ENCODE results near the gene DNAJA3. TPM values are rescaled to one million over a fixed set of nuclear protein-coding genes. Genes with fewer than 3 reads are reported as not detected.

DNAJA3 gene
- total and polyA plus RNA-seq, 2 of the 4 experiments (the other 2 are of a cell fraction), result 38.0 to 40.2 TPM

GRCh38 chr16:4384509-4384942, 41.1 kb upstream of the DNAJA3 start:
- no peak overlapping the region for H3K9ac ChIP-seq (ENCODE audit: low read depth, low read length)
- DNase-seq (peak; percentile 43), ATAC-seq (ENCODE audit: low read depth) (peak; percentile 3; the same call in 1 of the 2 replicates)
- H3K14ac ChIP-seq (replicated peaks; ENCODE audit: low read depth, low read length), result no peak overlapping the region
- intact Hi-C loops (cut with micrococcal nuclease) (no loop called here), dilution Hi-C loops (cut with HindIII; ENCODE audit: low sequenced_read_pairs, unreplicated experiment) (no loop called here), in situ Hi-C loops (cut with MboI; ENCODE audit: low sequenced_read_pairs) (no loop called here)
- H3K79me1 ChIP-seq (ENCODE audit: low read depth in 1 of 2, low read length in 2 of 2), result peaks cover 0 to 83% of the 10 kb centered on the region in 2 experiments; a peak in 2 of 4 replicates
- H3K27me3 ChIP-seq (ENCODE audit: control insufficient read depth, insufficient read depth, low read length), result no peaks in the 10 kb centered on the region
- no peak overlapping the region for H2BK120ac ChIP-seq (ENCODE audit: low read depth, low read length)
- ChIA-PET POLR2A (ENCODE audit: unreplicated experiment) (no interaction called here), CTCF (interaction anchor here (0.6 kb wide), 1 partner anchor 53 kb away, joined by 3 read pairs; no protein-coding TSS in a partner anchor)
- no peak overlapping the region for H3K4me2 ChIP-seq (ENCODE audit: low read depth, low read length)
- H3K9me3 ChIP-seq (ENCODE audit: control insufficient read depth, insufficient read depth, low read length), result no peaks in the 10 kb centered on the region
- no TSS peak for BruUV-seq (replicated peaks)
- H2BK20ac ChIP-seq (ENCODE audit: low read depth, low read length), result no peak overlapping the region
- no peak overlapping the region for H3K23ac ChIP-seq (ENCODE audit: low read depth, low read length)
- H3K27ac ChIP-seq (ENCODE audit: insufficient read depth, low read length), result no peak overlapping the region; the same call in 1 of the 2 replicates
- H3K4me1 ChIP-seq (ENCODE audit: control insufficient read depth, insufficient read depth, low read length), result peaks cover 31% of the 10 kb centered on the region
- H2BK5ac ChIP-seq (ENCODE audit: low read depth, low read length, poor library complexity, severe bottlenecking), result peak overlapping the region; percentile 14
- H3K4me3 ChIP-seq (ENCODE audit: insufficient read depth, low read depth, low read length), result no peak overlapping the region
- TF ChIP-seq RCOR1 (IDR thresholded peaks at IDR 0.05; ENCODE audit: insufficient replicate concordance, low read length) (no peak), CTCF (conservative IDR thresholded peaks at IDR 0.05; ENCODE audit: low read depth, low read length) (no peak), NFE2L2 (IDR thresholded peaks at IDR 0.05; ENCODE audit: low read depth, low read length) (no peak), CEBPB (IDR thresholded peaks at IDR 0.05; ENCODE audit: low read depth, low read length) (no peak), FOS (IDR thresholded peaks at IDR 0.05; ENCODE audit: low read depth, low read length) (no peak), USF2 (IDR thresholded peaks at IDR 0.05; ENCODE audit: low read depth, low read length) (no peak)
- H3K36me3 ChIP-seq (ENCODE audit: control insufficient read depth, insufficient read depth, low read length), result peaks cover 35% of the 10 kb centered on the region
- H3K4ac ChIP-seq (ENCODE audit: low read depth, low read length), result no peak overlapping the region
- no peak overlapping the region for H2AK5ac ChIP-seq (ENCODE audit: low read depth, low read length)
- H4K20me1 ChIP-seq (ENCODE audit: insufficient read depth, low read length), result peaks cover 76% of the 10 kb centered on the region
- no peak overlapping the region for H2AFZ ChIP-seq (replicated peaks; ENCODE audit: low read length, poor library complexity)
- no peak overlapping the region for H2BK15ac ChIP-seq (ENCODE audit: low read depth, low read length)
- no peak overlapping the region for H2AK9ac ChIP-seq (replicated peaks; ENCODE audit: low read depth, low read length, poor library complexity)
- no peak overlapping the region for H4K91ac ChIP-seq (ENCODE audit: insufficient read depth, low read depth, low read length)
- no peak overlapping the region for H4K8ac ChIP-seq (ENCODE audit: low read depth in 2 of 2, low read length in 2 of 2)
- H3K56ac ChIP-seq (ENCODE audit: extremely low read depth, insufficient read depth, low read length), result no peak overlapping the region
- no peak overlapping the region for H3K18ac ChIP-seq (ENCODE audit: low read depth, low read length)
- H3K9me1 ChIP-seq (ENCODE audit: insufficient read depth, low read length), result peaks cover 22% of the 10 kb centered on the region
- no CpG with 5 or more reads among the region's 20 CpGs for WGBS, 2 experiments (ENCODE audit: extremely low coverage in 2 of 2, insufficient read length in 1 of 2)
- no peak overlapping the region for H4K5ac ChIP-seq (ENCODE audit: low read depth, low read length)
